SU-DHL-6 (cell line): ENCODE results near the gene CLIP2.

ENCODE experiments used
- H2AFZ ChIP-seq: fragments of 200-600 bp; sonication (generic); 2 replicates; pipeline ENCODE4 v1.6.1; 2014; ENCODE audit warnings: low read depth, mild to moderate bottlenecking, moderate library complexity, mixed read lengths, antibody characterized with exemption, low read length; ENCODE audit not compliant: severe bottlenecking
- H3F3A ChIP-seq: fragments of 200-600 bp; shearing (Covaris generic); 2 replicates; pipeline ENCODE4 v1.6.0; 2016; ENCODE audit warnings: antibody characterized with exemption, mild to moderate bottlenecking; ENCODE audit not compliant: insufficient read depth
- H3K27ac ChIP-seq: fragments of 200-600 bp; sonication (generic); 2 replicates; pipeline ENCODE4 v1.5.1; 2016; ENCODE audit warnings: low read depth, mild to moderate bottlenecking, low read length, moderate library complexity, mixed read lengths
- H3K27me3 ChIP-seq: fragments of 200-600 bp; sonication (generic), shearing (Covaris generic); 2 replicates; pipeline ENCODE4 v1.6.0; 2014; ENCODE audit warnings: mild to moderate bottlenecking, low read length
- H3K36me3 ChIP-seq: fragments of 200-600 bp; sonication (generic); 2 replicates; pipeline ENCODE4 v1.6.1; 2014; ENCODE audit warnings: mild to moderate bottlenecking, low read length, mixed read lengths
- H3K4me2 ChIP-seq: fragments of 300-600, 200-600 bp; shearing (Covaris generic), sonication (generic); 2 replicates; pipeline ENCODE4 v1.6.0; 2014; ENCODE audit warnings: low read length, low read depth, mild to moderate bottlenecking; ENCODE audit not compliant: poor library complexity, severe bottlenecking
- H3K4me3 ChIP-seq: fragments of 200-600 bp; sonication (generic); 2 replicates; pipeline ENCODE4 v1.5.1; 2014; ENCODE audit warnings: antibody characterized with exemption, low read length, mild to moderate bottlenecking, mixed read lengths; ENCODE audit not compliant: insufficient read depth, poor library complexity, severe bottlenecking
- H3K79me2 ChIP-seq: fragments of 200-600 bp; sonication (generic); 2 replicates; pipeline ENCODE4 v1.6.1; 2014; ENCODE audit warnings: mild to moderate bottlenecking, low read length, moderate library complexity; ENCODE audit not compliant: insufficient read depth
- H3K9ac ChIP-seq: fragments of 200-600 bp; sonication (generic); 2 replicates; pipeline ENCODE4 v1.7.0; 2014; ENCODE audit warnings: mild to moderate bottlenecking, low read length
- H3K9me2 ChIP-seq: fragments of 200-600 bp; sonication (generic); replicated peaks from 2 replicates; pipeline ENCODE4 v1.6.1; 2014; ENCODE audit warnings: low read length; ENCODE audit not compliant: insufficient read depth
- H3K9me3 ChIP-seq: fragments of 200-600 bp; sonication (generic); 2 replicates; pipeline ENCODE4 v1.6.1; 2014; ENCODE audit warnings: low read length, mixed read lengths; ENCODE audit not compliant: insufficient read depth
- H4K20me1 ChIP-seq: fragments of 200-600 bp; sonication (generic); 2 replicates; pipeline ENCODE4 v1.6.1; 2014; ENCODE audit warnings: low read depth, mild to moderate bottlenecking, antibody characterized with exemption, low read length, moderate library complexity, mixed read lengths
- EZH2phosphoT487 ChIP-seq: fragments of 200-600 bp; sonication (generic), shearing (Covaris generic); conservative IDR thresholded peaks from 2 replicates; pipeline ENCODE4 v1.6.1; 2018; ENCODE audit warnings: mild to moderate bottlenecking, antibody characterized with exemption, low read length, moderate library complexity, mixed read lengths
- TF ChIP-seq, protein P1 (sequence below): fragments of 200-600 bp; sonication (generic); IDR thresholded peaks from one replicate; pipeline ENCODE4 v1.5.1; 2017; ENCODE audit warnings: antibody characterized with exemption, mild to moderate bottlenecking, low read length, moderate library complexity; ENCODE audit not compliant: insufficient read depth, poor library complexity, severe bottlenecking

Gene CLIP2

DNA sequence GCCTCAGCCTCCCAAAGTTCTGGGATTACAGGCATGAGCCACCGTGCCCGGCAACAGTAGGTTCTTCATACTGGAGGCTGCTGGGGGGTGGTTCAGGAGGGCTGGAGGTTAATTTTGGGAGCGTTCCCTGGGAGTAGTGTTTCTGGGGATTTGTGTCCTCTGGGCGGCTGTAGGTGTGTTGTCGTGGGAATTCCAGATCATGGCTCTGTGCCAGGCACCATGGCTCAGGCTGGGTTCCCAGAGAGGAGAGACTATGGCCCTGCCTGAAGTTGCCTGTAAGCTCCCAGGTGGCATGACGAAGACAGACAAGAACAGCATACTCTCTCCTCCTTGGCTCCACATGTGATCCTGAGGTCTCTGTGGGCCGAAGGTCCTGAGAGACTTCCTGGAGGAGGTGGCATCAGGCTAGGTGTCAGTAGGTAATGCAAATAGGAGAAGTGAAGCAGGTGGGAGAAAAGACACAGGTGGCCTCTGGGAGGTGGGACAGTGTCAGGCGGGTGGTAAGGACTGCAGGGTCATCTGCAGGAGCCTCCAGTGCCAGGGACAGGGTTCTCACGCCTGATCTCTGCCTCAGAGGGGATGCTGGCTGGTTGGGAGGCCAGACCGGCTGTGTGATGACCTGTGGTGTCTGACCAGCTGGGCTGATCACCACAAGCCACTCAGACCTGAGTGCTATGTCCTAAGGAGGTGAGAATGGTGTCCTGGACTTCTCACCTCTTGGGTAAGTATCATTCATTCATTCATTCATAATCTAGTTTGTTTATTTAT, 18.7 kb downstream of the CLIP2 start:
- Histone ChIP-seq H3K27me3 (0 out of 2 replicates have a peak, but pooled peaks cover 5% of the 10 kb centered on the region), H3K9me2 (no peaks in the 10 kb centered on the region), H3K9ac (no peak overlapping the region), H3K79me2 (no peaks in the 10 kb centered on the region), H3K9me3 (no peaks in the 10 kb centered on the region), H3K4me2 (no peak overlapping the region), H2AFZ (no peak overlapping the region), H3K36me3 (no peaks in the 10 kb centered on the region), H3F3A (no peaks in the 10 kb centered on the region), H4K20me1 (no peaks in the 10 kb centered on the region), H3K4me3 (no peak overlapping the region), H3K27ac (no peak overlapping the region)
- TF ChIP-seq EZH2phosphoT487: no peak
- TF ChIP-seq, protein P1, sequence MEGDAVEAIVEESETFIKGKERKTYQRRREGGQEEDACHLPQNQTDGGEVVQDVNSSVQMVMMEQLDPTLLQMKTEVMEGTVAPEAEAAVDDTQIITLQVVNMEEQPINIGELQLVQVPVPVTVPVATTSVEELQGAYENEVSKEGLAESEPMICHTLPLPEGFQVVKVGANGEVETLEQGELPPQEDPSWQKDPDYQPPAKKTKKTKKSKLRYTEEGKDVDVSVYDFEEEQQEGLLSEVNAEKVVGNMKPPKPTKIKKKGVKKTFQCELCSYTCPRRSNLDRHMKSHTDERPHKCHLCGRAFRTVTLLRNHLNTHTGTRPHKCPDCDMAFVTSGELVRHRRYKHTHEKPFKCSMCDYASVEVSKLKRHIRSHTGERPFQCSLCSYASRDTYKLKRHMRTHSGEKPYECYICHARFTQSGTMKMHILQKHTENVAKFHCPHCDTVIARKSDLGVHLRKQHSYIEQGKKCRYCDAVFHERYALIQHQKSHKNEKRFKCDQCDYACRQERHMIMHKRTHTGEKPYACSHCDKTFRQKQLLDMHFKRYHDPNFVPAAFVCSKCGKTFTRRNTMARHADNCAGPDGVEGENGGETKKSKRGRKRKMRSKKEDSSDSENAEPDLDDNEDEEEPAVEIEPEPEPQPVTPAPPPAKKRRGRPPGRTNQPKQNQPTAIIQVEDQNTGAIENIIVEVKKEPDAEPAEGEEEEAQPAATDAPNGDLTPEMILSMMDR: no peak

DNA sequence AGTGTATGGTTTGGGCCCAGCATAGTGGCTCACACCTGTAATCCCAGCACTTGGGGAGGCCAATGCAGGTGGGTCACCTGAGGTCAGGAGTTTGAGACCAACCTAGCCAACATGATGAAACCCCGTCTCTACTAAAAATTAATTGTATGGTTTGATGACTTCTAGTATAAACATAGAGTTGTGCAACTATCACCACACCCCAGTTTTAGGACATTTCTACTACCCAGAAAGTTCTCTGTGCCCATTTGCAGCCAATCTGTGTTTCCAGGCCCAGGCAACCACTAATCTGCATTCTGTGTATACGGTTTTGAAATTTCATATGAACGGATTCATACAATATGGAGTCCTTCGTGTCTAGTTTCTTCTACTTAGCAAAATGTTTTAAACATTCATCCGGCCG, 20.0 kb downstream of the CLIP2 start:
- TF ChIP-seq, protein P1: no peak
- TF ChIP-seq EZH2phosphoT487: no peak
- H3K9me2 ChIP-seq: no peaks in the 10 kb centered on the region

DNA sequence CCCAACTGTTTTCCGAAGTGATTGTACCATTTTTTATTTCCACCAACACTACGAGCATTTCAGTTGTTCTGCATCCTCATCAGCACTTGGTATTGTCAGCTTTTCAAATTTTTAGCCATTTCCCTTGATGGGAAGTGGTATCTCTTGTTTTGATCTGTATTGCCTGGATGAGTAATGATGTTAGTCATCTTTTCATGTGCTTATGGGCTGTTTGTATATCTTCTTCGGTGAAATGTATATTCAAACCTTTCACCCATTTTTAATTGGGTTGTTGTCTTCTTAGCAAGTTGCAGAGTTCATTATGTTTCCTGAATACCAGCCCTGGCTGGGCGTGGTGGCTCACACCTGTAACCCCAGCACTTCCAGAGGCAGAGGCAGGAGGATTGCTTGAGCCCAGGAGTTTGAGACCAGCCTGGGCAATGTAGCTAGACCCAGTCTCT, 22.1 kb downstream of the CLIP2 start:
- Histone ChIP-seq H3K36me3 (no peaks in the 10 kb centered on the region), H3K9me3 (no peaks in the 10 kb centered on the region), H3K4me2 (no peak overlapping the region), H4K20me1 (no peaks in the 10 kb centered on the region), H3K27me3 (0 out of 2 replicates have a peak, but pooled peaks cover under 1% of the 10 kb centered on the region), H3K27ac (no peak overlapping the region), H3K79me2 (no peaks in the 10 kb centered on the region), H3K4me3 (no peak overlapping the region), H3K9me2 (no peaks in the 10 kb centered on the region), H2AFZ (no peak overlapping the region), H3F3A (no peaks in the 10 kb centered on the region), H3K9ac (no peak overlapping the region)
- TF ChIP-seq, protein P1: no peak
- no peak for TF ChIP-seq EZH2phosphoT487

More for the DNA sequence above, 20.0 kb downstream of the CLIP2 start:
- H3K27me3 ChIP-seq: 0 out of 2 replicates have a peak, but pooled peaks cover 5% of the 10 kb centered on the region
- H3K9ac ChIP-seq: no peak overlapping the region
- H3K79me2 ChIP-seq: no peaks in the 10 kb centered on the region
- no peak overlapping the region for H3K27ac ChIP-seq
- no peaks in the 10 kb centered on the region for H3F3A ChIP-seq
- H3K9me3 ChIP-seq: no peaks in the 10 kb centered on the region
- H2AFZ ChIP-seq: no peak overlapping the region
- no peaks in the 10 kb centered on the region for H3K36me3 ChIP-seq
- no peaks in the 10 kb centered on the region for H4K20me1 ChIP-seq
- no peak overlapping the region for H3K4me2 ChIP-seq
- no peak overlapping the region for H3K4me3 ChIP-seq
